GM12872 (cell line): Measurements from ENCODE around the gene ENOPH1.

Experiments used
- CTCF ChIP-seq: IDR thresholded peaks from 3 replicates; pipeline ENCODE4 v1.5.1; 2011; ENCODE audit warnings: low read depth, mild to moderate bottlenecking, low read length, moderate library complexity; ENCODE audit not compliant: insufficient read depth

The ENOPH1 gene

DNA sequence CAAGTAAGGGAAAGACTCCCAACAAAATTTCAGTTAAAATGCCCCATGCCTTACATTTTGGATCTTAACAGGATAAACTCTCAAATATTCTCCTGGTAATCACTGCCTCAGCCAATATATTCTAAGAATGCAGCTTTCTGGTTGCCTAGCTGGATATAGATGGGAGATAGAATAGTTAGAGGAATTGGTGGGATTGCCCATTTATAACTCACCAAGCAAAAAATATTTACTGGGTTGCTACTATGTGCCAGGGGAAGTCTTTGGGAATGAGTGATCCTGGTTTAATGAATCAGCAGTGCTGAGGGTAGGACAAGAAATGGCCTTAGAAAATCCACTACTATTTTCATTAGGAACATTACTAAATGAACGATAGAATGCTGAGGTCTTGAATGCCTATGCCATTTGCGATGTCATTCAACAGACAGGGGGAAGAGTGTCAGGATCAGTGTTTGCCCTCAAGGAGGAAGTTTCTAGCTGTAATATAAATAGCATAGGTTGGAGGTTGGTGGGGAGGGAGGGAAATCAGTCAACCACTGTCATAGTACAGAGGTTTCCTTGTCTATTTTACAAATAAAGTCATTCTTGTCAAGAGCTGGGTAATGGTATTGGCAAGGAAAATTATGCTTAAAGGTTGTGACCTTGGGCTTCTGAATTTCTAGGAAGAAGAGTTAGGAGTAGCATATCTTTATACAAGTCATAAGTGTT is 63.5 kb downstream of the ENOPH1 start:
- no peak for TF ChIP-seq CTCF

GRCh38 chr4:82495666-82496065 is 65.3 kb downstream of the ENOPH1 start:
- TF ChIP-seq CTCF: no peak

GRCh38 chr4:82496349-82496748 is 66.0 kb downstream of the ENOPH1 start:
- no peak for TF ChIP-seq CTCF

DNA sequence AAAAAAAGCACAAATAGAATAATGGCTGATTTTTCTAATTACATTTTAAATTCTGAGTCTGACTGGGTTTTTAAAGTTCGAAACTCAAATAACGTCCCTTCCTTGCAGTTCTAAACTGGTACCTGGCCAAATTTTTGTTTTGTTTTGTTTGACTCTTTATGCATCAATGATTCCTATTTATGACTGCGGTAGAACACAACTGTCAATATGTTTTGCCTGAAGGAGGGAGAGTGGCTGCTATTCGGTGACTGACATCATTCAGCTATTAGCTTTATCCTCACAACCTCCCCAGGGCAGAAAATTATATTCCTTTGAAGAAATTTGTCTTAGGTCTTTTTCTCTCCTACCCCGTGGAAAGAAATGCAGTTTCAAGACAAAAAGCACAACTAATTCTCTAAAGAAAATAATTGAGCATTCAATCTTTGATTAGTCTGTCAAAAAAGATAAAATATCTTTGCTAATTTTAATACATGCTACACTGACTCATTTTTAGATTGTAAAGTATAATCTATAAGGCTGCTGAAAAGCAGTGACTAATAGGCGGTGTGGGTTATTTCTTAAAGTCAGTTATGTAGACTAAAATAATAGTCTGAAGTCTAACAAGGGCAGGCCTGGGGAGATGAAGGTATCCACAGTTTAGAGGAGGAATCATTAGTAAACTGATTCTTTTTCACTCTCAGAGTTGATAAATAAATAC is 69.5 kb downstream of the ENOPH1 start:
- no peak for TF ChIP-seq CTCF

DNA sequence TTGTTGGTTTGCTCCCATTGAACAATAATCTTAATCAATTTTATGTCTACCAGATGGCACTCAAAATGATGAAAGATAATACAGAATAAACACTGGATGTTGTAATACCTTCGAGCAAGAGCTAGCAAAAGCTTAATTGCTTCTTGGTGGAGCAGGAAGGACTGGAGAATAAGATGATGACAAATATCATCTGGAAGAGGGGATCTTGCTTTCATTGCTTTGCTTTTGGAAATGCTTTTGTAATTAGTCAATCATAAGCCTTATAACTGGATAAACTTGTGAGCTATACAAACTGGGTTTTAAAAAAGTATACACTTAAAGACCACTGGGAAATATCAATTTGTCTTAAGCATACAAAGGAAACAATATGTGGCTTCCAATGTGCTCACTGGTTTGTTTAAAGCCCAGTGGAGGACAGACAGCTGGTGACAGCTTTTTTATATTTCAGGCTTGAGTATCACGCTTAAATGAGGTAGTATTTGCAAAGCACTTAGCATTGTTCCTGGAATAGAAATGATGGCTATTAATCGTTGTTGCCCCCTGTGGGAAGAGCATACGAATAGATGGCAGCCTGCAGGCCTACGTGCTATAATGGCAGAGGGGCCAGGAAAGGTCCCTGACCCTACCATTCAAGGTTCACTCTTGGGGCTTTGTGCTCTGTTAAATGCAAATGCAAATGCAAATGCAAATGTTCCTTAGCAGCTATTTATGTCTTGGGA is 70.2 kb downstream of the ENOPH1 start:
- no peak for TF ChIP-seq CTCF

- no peak for TF ChIP-seq CTCF
These were observed 70.7 kb downstream of the ENOPH1 start for GRCh38 chr4:82501154-82501442.

DNA sequence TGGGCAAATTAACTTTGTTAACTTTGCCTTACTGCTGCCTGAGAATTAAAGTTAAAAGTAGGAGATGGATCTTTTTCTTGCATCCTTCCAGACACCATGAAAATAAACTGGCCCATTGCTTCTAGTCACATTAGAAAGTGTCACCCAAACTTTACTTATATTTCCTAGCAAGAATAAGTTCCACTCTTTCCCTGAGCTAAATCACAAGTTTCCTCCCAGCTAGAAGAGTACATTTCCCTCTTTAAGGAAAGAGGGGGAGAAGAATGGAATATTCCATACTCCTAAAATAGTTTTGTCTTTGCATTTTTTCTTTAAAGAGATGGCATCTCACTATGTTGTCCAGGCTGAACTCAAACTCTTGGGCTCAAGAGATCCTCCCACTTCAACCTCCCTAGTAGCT is 77.6 kb downstream of the ENOPH1 start:
- TF ChIP-seq CTCF: no peak
